Esophagus muscularis mucosa (tissue), 4 donors: ENCODE measurements around the gene A4GNT.

Experiments
- EP300 ChIP-seq: sonication (generic); formaldehyde crosslinking; IDR thresholded peaks from one replicate; pipeline ENCODE4 v1.6.1; 2017; ENCODE audit warnings: antibody characterized with exemption
- POLR2A ChIP-seq: fragments of 450-650 bp; IDR thresholded peaks from one replicate; pipeline ENCODE4 v1.6.1; 2017; ENCODE audit warnings: antibody characterized with exemption, moderate library complexity, mild to moderate bottlenecking, low read depth
- TF ChIP-seq, protein P1 (sequence below), 3 experiments: fragments of 200-600 bp in 2 of 3; fragments of 450-650 bp in 1 of 3; sonication (generic) in 2 of 3; IDR thresholded peaks; one replicate each; pipeline ENCODE4 v1.5.1; 2017 to 2019; ENCODE audit warnings: antibody characterized with exemption in 3 of 3, mild to moderate bottlenecking in 2 of 3, moderate library complexity in 1 of 3

DNA sequence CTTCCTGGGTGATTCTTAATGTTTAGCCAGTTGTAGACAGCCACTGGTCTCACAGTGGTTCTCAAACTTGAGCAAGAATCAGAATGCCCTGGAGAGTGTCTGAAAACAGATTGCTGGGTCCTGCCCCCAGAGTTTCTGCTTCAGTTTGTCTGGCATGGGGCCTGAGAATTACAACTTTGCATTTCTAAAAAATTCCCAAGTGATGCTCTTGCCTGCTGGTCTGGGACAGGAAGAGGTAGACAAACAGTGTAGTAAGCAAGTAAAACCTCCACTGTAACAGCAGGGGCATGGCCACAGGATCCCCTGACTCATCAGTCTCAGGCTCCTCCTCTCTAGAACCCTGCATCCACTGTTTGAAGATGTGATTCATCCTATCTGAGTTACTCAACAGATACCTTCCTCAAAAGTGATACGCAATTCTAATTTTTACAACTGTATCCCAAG is 53.3 kb downstream of the A4GNT start:
- TF ChIP-seq EP300, result no peak
- TF ChIP-seq, protein P1, sequence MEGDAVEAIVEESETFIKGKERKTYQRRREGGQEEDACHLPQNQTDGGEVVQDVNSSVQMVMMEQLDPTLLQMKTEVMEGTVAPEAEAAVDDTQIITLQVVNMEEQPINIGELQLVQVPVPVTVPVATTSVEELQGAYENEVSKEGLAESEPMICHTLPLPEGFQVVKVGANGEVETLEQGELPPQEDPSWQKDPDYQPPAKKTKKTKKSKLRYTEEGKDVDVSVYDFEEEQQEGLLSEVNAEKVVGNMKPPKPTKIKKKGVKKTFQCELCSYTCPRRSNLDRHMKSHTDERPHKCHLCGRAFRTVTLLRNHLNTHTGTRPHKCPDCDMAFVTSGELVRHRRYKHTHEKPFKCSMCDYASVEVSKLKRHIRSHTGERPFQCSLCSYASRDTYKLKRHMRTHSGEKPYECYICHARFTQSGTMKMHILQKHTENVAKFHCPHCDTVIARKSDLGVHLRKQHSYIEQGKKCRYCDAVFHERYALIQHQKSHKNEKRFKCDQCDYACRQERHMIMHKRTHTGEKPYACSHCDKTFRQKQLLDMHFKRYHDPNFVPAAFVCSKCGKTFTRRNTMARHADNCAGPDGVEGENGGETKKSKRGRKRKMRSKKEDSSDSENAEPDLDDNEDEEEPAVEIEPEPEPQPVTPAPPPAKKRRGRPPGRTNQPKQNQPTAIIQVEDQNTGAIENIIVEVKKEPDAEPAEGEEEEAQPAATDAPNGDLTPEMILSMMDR (IDR thresholded peaks at IDR 0.05), result no peak
- TF ChIP-seq POLR2A, result no peak
